Stimulated activated CD4-positive, alpha-beta T cell treated with anti-CD3 and anti-CD28 coated beads, TNF-alpha, amount 100 ng/mL, for 1 hour (primary cell): ENCODE measurements around the gene IZUMO2.

Experiments
- DNase-seq, 3 donors: peaks; one replicate each; pipeline ENCODE4 v3.0.0-alpha.2; 2020; ENCODE audit warnings: low read depth in 3 of 3, low spot score in 1 of 3

Gene IZUMO2

DNA sequence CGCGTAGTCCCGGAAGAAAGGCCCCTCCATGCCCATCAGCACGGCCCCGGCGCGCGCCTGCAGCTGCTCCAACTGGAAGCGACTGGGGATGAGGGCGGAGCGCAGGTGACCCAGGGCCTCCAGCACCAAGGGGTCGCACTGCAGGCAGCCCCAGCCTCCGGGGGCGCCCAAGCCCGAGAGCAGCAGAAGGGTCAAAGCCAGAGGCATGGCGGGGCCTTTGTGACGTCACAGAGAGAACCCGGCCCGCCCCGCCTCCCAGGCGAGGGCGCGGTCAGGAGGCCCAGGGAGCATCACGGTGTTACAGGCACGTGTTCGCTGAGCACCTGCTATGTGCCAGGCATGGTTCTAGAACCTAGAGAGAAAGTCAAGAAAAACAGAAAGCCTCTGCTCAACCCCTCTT, at the start of gene IZUMO2:
IZUMO2 (minus strand) TSS at position 294 of the 400 bp plus-strand sequence; CDS start at position 207, 87 bp downstream.
- DNase-seq = no peak

DNA sequence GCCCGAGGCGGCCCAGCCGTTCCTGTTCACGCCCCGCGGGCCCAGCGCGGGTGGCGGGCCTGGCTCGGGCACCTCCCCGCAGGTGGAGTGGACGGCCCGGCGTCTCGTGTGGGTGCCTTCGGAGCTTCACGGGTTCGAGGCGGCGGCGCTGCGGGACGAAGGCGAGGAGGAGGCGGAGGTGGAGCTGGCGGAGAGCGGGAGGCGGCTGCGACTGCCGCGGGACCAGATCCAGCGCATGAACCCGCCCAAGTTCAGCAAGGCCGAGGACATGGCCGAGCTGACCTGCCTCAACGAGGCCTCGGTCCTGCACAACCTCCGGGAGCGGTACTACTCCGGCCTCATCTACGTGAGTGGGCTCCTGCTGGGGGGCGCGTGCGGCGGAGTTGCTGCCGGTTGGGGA, 47.3 kb upstream of the IZUMO2 start:
- no peak for DNase-seq

DNA sequence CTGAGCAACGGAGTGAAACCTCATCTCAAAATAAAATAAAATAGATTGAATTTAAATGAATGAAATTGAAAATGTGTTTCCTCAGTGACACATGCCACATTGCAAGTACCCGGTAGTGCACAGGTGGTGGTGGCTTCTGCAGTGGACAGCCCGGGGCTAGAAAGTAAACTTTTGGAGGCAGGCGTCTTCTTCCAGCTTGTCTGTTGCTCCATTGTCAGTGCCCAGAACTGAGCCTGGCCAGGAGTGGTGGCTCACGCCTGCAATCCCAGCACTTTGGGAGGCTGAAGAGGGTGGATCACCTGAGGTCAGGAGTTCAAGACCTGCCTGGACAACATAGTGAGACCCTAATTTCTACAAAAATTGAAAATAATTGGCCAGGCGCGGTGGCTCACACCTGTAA, 46.0 kb upstream of the IZUMO2 start:
- no peak for DNase-seq

DNA sequence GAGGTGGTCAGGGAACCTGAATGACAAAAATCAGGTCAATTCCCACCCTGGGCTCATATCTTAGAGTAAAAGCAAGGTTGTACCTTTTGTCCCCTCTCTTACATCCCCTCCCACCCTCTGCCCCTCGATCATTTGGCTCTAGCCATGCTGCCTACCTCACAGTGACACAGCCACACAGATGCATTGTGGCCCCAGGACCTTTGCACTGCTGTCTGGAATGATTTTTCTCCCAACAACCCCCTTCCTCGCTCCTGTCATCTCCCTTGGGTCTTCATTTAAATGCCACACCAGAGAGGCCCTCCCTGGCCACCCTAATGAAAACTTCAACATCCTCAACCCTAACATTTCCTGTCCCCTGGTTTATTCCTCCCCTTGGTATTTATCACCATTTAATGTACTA, 44.6 kb upstream of the IZUMO2 start:
- no peak for DNase-seq

DNA sequence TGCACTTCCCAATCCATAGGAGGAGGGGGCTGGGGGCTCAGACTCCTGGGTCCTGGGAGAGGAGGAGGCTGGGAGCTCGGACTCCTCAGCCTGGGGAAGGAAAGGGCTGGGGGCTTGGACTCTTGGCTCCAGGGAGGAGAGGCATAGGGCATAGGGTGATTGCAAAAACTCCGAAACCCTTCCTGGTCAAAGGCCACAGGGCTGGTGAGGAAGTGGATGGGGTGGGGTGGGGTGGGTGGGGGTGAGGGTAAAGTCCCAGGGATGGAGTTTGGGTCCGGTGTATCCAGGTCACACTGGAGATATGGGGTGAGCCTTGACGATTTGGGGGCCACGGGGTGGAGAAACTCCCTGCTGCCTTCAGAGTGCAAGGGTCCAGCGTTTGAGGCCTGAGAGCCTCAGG, 43.1 kb upstream of the IZUMO2 start:
- DNase-seq = no peak

DNA sequence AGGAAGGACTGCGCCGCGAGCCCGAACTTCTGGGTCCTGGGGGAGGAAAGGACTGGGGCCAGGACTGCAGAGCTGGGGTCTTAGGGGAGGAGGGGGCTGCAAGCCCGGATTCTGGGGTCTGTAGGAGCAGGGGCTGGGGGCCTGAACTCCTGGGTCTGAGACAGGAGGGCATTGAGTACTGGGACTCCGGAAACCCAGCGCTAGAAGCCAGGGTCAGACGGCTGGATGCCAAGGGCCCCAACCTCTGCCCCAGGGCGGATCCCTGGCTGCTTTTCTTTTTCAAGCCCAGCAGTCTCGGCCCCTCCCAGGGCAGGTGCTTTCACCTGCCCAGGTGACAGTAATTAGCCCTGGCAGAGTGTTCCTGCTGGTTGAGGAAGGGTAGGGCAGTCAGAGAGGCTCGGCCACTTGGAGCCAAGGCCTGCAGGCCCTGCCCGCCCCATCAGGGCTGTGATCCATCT, 42.6 kb upstream of the IZUMO2 start:
- DNase-seq = no peak

- no peak for DNase-seq
Measured at GRCh38 chr19:50204811-50205675, 42.0 kb upstream of the IZUMO2 start.

- DNase-seq = no peak
Measured at GRCh38 chr19:50204081-50204428, 41.0 kb upstream of the IZUMO2 start.

DNA sequence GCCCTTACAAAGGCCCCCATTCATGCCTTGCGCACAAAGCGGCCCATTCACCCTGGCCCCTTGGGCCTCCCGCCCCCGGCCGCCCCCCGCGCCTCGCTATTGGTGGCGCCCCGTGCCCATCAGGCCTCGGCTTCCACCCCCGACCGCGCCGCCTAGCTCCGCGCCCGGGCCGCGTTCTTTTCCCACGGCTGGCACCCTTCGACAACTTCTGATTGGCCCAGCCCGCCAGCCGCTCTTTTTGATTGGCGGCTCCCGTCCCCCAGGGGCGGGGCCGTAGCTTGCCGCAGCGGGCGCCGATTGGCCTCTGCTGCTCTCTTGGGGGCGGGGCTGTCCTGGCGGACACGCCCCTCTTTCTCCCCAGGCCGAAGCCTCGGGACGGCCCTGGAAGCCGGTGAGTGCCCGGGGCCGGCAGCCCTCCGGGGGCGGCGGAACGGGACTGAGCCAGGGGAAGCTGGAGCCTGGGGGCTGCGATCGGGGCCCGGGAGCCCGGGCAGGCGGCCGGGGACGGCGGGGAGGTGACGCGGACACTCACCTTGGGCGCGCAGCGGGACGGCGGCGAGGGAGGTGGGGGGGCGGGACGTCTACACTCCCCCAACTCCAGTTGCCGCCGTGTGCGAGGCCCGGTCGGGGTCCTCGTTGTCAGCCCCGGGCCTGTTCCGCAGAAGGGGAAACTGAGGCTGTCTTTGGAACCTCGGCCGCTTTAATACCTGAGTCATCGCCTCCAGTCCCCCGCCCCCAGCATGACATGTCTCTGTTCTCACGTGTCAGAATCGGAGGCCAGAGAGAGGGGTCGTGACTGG, 40.4 kb upstream of the IZUMO2 start, which contains the start of gene MYH14:
MYH14 (plus strand) TSS at position 342 of the 800 bp plus-strand sequence. CDS start 6,744 bp downstream, outside the sequence.
- peak in 1 of 3 donors; percentile 2 for DNase-seq

- no peak for DNase-seq
Measured at GRCh38 chr19:50202962-50203280, 39.8 kb upstream of the IZUMO2 start.

- no peak for DNase-seq
Measured at GRCh38 chr19:50202386-50202785, 39.3 kb upstream of the IZUMO2 start.

- no peak for DNase-seq
Measured at GRCh38 chr19:50199259-50199555, 36.1 kb upstream of the IZUMO2 start.

DNA sequence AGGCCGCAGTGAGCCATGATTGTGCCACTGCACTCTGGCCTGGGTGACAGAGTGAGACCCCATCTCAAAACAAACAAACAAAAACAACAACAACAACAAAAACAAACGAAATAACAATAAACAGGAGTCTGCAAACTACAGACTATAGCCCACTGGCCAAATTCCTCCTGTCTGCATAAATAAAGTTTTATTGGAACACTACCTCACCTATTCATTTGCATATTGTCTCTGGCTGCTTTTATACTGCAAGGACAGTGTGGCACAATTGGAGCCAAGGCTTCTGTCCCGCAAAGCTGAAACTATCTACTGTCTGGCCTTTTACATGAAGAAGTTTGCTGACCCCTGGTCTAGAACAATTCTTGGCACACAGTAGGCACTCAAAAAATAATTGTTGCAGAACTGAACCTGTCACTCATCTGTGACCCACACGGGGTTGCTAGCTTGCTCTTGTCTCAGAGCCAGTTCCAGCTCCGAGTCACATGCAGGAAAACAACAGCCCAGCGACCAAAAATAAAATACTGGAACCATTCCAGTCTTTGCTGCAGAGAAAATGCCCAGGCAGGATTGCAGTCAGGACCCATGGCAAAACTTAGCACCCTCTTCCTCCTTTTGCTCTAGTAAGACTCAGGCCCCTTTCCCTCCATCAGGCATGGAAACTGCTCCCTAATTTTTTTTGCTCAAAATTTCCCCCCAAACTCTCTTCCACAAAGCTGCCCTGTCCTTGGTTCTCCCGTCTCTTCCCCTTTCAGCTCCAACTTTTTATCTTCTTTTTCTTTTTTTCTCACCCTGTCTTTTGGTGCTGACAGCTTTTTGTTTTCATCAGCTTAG, 35.6 kb upstream of the IZUMO2 start:
- no peak for DNase-seq

- no peak for DNase-seq
Measured at GRCh38 chr19:50197348-50197747, 34.3 kb upstream of the IZUMO2 start.

DNA sequence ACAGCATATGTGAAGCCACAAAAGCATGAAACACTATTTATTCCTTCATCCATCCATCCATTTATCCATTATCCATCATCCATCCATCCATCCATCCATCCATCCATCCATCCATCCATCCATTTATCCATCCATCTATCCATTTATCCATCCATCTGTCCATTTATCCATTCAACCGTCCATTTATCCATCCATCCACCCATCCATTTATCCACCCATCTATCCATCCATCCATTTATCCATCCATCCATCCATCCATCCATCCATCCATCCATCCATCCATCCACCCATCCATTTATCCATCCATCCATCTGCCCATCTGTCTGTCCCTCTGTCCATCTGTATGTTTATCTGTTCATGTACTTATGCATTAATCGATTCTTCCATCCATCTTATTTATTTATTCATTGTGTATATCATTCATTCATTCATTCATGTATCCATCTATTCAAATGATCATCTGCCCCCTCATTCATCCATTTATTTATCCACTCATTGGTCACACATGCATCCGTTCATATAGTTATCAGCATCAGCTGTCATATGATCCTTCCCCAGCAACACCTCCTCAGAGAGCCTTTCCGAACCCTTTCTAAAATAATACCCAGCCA, 33.3 kb upstream of the IZUMO2 start:
- no peak for DNase-seq

DNA sequence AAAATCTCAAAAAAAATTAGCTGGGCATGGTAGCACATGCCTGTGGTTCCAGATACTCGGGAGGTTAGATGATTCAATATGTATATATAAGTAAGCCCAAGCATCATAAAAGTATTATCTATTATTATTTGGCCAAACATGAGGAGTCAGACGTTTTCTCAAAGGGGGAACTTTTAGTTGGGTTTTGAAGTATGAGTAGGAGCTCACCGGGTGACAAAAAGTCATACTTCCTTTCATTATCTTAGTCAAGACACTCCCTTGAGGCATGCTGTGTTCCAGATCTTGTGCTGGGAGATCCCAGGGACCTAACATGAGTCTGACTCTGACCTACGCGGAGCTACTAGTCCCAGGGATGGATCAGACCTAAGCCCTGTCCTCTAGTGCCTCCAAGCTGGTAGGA, 32.1 kb upstream of the IZUMO2 start:
- DNase-seq = no peak

DNA sequence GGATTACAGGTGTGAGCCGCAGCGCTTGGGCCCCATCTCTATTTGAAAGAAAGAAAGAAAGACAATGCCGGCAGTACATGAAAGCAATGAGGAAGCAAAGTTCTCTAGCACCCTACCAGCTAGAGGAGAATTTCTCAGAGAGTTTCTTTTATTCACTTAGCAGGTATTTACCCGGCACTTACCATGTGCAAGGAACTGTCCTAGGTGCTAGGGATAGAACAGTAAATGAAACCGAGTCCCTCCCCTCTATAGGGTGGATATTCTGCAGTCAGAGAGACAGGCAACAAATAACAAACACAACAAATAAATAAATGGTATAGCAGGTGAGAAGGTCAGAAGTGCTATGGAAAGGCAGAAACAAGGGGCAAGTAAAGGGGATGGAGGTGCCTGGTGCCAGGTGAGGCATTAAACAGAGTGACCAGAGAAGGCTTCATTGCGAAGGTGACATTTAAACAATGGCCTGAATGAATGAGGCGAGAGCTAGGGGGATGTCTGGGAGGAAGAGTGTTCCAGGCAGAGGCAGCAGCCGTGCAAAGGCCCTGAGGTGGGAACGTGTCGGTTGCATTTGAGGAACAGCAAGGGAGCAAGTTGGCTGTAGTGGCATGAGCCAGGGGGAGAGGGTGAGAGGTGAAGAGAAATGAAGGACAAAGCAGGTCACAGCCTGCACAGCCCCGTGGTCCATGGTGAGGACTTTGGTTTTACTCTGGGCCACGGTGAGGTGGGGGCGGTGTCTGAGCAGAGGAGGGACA, 29.6 kb upstream of the IZUMO2 start:
- DNase-seq = no peak

GRCh38 chr19:50191216-50191615, 28.1 kb upstream of the IZUMO2 start:
- DNase-seq = no peak

GRCh38 chr19:50190439-50190891, 27.4 kb upstream of the IZUMO2 start:
- DNase-seq = no peak

- DNase-seq = no peak
Measured at GRCh38 chr19:50189331-50189730, 26.2 kb upstream of the IZUMO2 start.
